ENCODE results near the gene RBM38.

RBM38 gene

DNA sequence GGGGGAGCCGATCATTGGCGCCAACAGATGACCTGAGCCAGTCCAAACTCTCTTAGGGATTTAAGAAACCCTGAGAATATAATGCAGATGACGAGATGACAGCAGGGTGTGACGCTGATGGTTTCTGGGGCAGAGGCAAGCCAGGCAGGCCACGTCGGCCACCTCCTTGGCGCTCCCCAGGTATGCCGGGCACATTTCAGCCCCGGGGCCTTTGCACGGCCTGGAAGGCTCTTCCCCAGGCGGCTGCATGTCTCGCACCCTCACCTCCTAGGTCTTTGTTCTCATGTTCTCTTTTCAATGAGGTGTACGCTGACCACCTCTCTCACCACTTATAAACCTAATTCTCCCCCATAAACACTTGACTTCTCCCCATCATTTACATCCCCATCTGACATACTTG, 64.9 kb downstream of the RBM38 start:
- DNase-seq = no peak

DNA sequence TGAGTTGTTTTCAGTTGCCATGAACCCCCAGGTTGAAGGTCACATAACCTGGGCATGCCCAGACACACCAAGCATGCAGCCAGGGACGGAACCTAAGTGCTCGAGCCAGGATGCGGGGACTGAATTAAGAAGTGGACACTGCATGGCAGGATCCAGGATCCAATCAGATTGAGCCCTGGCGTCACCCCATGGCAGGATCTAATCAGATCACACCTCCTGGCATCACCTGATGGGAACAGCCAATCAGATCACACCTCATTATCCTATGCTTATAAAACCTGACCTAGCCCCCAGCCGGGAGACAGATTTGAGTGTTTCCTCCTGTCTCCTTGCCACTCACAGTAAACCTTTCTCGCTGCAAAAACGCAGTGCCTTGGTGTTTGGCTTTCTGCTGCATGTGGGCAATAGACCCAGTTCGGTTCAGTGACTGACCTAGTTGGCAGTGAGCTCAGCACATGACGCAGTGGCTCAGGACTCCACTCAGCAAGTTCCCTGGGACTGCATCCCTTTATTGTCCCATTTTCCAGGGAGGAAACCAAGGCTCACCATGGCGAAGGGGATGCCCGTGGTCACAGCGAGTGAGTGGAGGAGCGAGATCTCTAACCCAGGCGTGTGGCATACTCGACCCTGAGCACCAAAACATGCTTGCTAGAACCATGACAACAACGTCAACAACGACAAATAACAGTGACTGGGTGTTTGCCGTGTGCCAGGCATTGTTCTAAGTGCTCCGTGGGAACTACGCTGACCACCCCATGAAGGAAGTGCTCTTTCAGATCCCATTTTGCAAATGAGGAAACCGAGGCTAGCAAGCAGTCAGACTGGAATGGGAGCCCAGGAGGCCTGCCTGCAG, 66.3 kb downstream of the RBM38 start:
- DNase-seq = no peak

DNA sequence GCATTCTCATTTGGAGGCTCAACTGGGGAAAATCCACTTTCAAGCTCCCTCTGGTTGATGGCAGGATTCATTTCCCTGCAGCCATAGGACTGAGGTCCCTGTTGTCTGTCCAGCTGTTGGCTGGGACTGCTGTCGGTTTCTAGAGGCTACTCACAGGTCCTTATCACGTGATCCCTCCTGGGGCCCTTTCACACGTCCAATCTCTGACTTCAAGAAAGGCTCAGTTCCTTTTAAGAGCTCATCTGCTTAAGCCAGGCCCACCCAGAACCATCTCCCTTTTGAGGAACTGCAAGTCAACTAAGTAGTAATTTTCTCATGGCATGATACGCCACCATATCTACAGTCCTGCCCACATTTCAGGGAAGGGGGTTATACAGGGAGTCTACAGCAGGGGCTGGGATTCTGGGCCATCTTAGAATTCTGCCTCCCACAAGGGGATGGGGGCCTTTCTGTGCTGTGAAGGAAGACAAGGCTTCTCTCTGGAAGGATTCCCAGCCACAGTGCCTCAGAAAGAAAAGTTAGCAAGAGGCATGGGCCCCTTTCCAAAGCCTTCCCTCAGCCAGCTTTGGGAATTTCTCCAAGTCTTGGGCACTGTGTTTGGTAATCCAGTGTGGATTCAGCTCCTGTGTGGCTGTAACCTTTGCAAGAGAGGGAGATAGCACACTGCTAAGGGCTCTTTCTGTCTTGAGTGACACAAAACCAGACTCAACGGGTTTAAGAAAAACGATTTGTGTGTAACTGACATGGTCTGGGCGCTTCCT, 67.4 kb downstream of the RBM38 start:
- no peak for DNase-seq

Measured in CD4-positive, alpha-beta T cell treated with Interleukin-17A for 4 hours (primary cell).